Uterus (tissue), 2 donors: Measurements from ENCODE around the gene FOSL2.

Source experiments
- CTCF ChIP-seq, 4 experiments: fragments of 200-600 bp in 2 of 4; fragments of 450-650 bp in 2 of 4; sonication (generic) in 2 of 4; IDR thresholded peaks; one replicate each; pipeline ENCODE4 v1.5.1; 2016 to 2019; ENCODE audit warnings: antibody characterized with exemption in 4 of 4, mild to moderate bottlenecking in 2 of 4, moderate library complexity in 1 of 4
- POLR2A ChIP-seq, 2 donors: fragments of 450-650 bp; IDR thresholded peaks; one replicate each; pipeline ENCODE4 v1.6.1; 2016; ENCODE audit warnings: antibody characterized with exemption in 2 of 2, mild to moderate bottlenecking in 1 of 2, moderate library complexity in 1 of 2

GRCh38 chr2:28399289-28399688, 6.6 kb downstream of the FOSL2 start:
- TF ChIP-seq CTCF (IDR thresholded peaks at IDR 0.05): no peak
- TF ChIP-seq POLR2A (IDR thresholded peaks at IDR 0.05): no peak
